Stimulated activated CD4-positive, alpha-beta T cell treated with anti-CD3 and anti-CD28 coated beads, Interleukin-12 subunit alpha, Interleukin-12 subunit beta, amount 100 ng/mL, for 48 hours (primary cell): ENCODE measurements around the gene KCNA4.
"Not testable (repeated sequence)": the region's sequence is repeated elsewhere in the genome, so short reads cannot be mapped to it uniquely, and the experiment has no call there.

Experiments
- DNase-seq, 3 donors: peaks; one replicate each; pipeline ENCODE4 v3.0.0-alpha.2; 2020; ENCODE audit warnings: low read depth in 2 of 3, low spot score in 1 of 3

Gene KCNA4

GRCh38 chr11:30016588-30017363, at the start of gene KCNA4:
Gene KCNA4 (minus strand): TSS chr11:30017030. CDS start chr11:30012678, 4,352 bp downstream.
- no peak for DNase-seq

- no peak for DNase-seq
These were observed 45.3 kb upstream of the KCNA4 start for GRCh38 chr11:30062103-30062502.

- DNase-seq: no peak
These were observed 42.5 kb upstream of the KCNA4 start for GRCh38 chr11:30059172-30059815.

GRCh38 chr11:30049214-30049613, 32.4 kb upstream of the KCNA4 start:
- no peak for DNase-seq

- no peak for DNase-seq
These were observed 29.7 kb upstream of the KCNA4 start for GRCh38 chr11:30046578-30046945.

- DNase-seq: no peak
These were observed 29.2 kb upstream of the KCNA4 start for GRCh38 chr11:30045921-30046577.

- DNase-seq: no peak
These were observed 28.3 kb upstream of the KCNA4 start for GRCh38 chr11:30045144-30045543.

- DNase-seq: no peak
These were observed 24.3 kb upstream of the KCNA4 start for GRCh38 chr11:30041171-30041570.

GRCh38 chr11:30034746-30035145, 17.9 kb upstream of the KCNA4 start:
- not testable (repeated sequence) for DNase-seq

GRCh38 chr11:30034166-30034565, 17.3 kb upstream of the KCNA4 start:
- DNase-seq: not testable (repeated sequence)

GRCh38 chr11:30025396-30026139, 8.7 kb upstream of the KCNA4 start:
- DNase-seq: no peak

- DNase-seq: no peak
These were observed 6.2 kb upstream of the KCNA4 start for GRCh38 chr11:30023074-30023473.

GRCh38 chr11:30019481-30019880, 2.7 kb upstream of the KCNA4 start:
- no peak for DNase-seq

GRCh38 chr11:30018495-30018894, 1.7 kb upstream of the KCNA4 start:
- DNase-seq: no peak

GRCh38 chr11:30017445-30017895, 640 bp upstream of the KCNA4 start:
- no peak for DNase-seq

GRCh38 chr11:30015725-30016412, 961 bp downstream of the KCNA4 start:
- DNase-seq: no peak

- no peak for DNase-seq
These were observed 4.5 kb downstream of the KCNA4 start for GRCh38 chr11:30012346-30012745.

- no peak for DNase-seq
These were observed 7.8 kb downstream of the KCNA4 start for GRCh38 chr11:30009060-30009459.

GRCh38 chr11:30006876-30007275, 10.0 kb downstream of the KCNA4 start:
- no peak for DNase-seq

- no peak for DNase-seq
These were observed 14.6 kb downstream of the KCNA4 start for GRCh38 chr11:30002157-30002785.
